ENCODE data around the gene PTEN.
A peak's percentile ranks its signal among the peaks of the same experiment; 100 is the strongest.
"Not testable (repeated sequence)": the region's sequence is repeated elsewhere in the genome, so short reads cannot be mapped to it uniquely, and the experiment has no call there.

PTEN gene

GRCh38 chr10:87863053-87863943 lies at the start of gene PTEN, which contains the start of gene KLLN:
TSS of gene PTEN (plus strand) at chr10:87863625. CDS start at chr10:87864470, 845 bp downstream.
TSS of gene KLLN (minus strand) at chr10:87863533. CDS start at chr10:87862487, 1,046 bp downstream.
- peak; percentile 89 for DNase-seq (ENCODE audit: low spot score)

- DNase-seq (ENCODE audit: low spot score): no peak
Measured at GRCh38 chr10:87816163-87816897, 47.1 kb upstream of the PTEN start.

- DNase-seq (ENCODE audit: low spot score): peak; percentile 31
Measured at GRCh38 chr10:87816898-87817608, 46.4 kb upstream of the PTEN start.

- DNase-seq (ENCODE audit: low spot score): peak; percentile 79
Measured at GRCh38 chr10:87817609-87818504, 45.6 kb upstream of the PTEN start, which contains the start of gene ATAD1. TSS of gene ATAD1 (minus strand) at chr10:87818226. CDS start at chr10:87814599, 3,627 bp downstream.

GRCh38 chr10:87818505-87819288 lies 44.7 kb upstream of the PTEN start:
- no peak for DNase-seq (ENCODE audit: low spot score)

GRCh38 chr10:87819289-87819585 lies 44.2 kb upstream of the PTEN start:
- no peak for DNase-seq (ENCODE audit: low spot score)

- DNase-seq (ENCODE audit: low spot score): no peak
Measured at GRCh38 chr10:87826653-87827052, 36.8 kb upstream of the PTEN start.

GRCh38 chr10:87827681-87828080 lies 35.7 kb upstream of the PTEN start:
- no peak for DNase-seq (ENCODE audit: low spot score)

GRCh38 chr10:87829051-87829450 lies 34.4 kb upstream of the PTEN start:
- DNase-seq (ENCODE audit: low spot score): not testable (repeated sequence)

GRCh38 chr10:87829986-87830729 lies 33.3 kb upstream of the PTEN start:
- DNase-seq (ENCODE audit: low spot score): no peak

GRCh38 chr10:87836098-87836497 lies 27.3 kb upstream of the PTEN start:
- no peak for DNase-seq (ENCODE audit: low spot score)

GRCh38 chr10:87837445-87837844 lies 26.0 kb upstream of the PTEN start:
- no peak for DNase-seq (ENCODE audit: low spot score)

GRCh38 chr10:87838650-87839049 lies 24.8 kb upstream of the PTEN start:
- no peak for DNase-seq (ENCODE audit: low spot score)

GRCh38 chr10:87841186-87841585 lies 22.2 kb upstream of the PTEN start:
- no peak for DNase-seq (ENCODE audit: low spot score)

- no peak for DNase-seq (ENCODE audit: low spot score)
Measured at GRCh38 chr10:87842220-87842641, 21.2 kb upstream of the PTEN start.

GRCh38 chr10:87842776-87843497 lies 20.5 kb upstream of the PTEN start:
- no peak for DNase-seq (ENCODE audit: low spot score)

- no peak for DNase-seq (ENCODE audit: low spot score)
Measured at GRCh38 chr10:87843714-87844113, 19.7 kb upstream of the PTEN start.

GRCh38 chr10:87844837-87845623 lies 18.4 kb upstream of the PTEN start:
- DNase-seq (ENCODE audit: low spot score): no peak
